Stimulated activated CD4-positive, alpha-beta T cell treated with anti-CD3 and anti-CD28 coated beads, TNF-alpha, amount 100 ng/mL, for 1 hour (primary cell): ENCODE results near the gene NR2F1-AS1.

Source experiments
- DNase-seq, 3 donors: peaks; one replicate each; pipeline ENCODE4 v3.0.0-alpha.2; 2020; ENCODE audit warnings: low read depth in 3 of 3, low spot score in 1 of 3

NR2F1-AS1 gene

DNA sequence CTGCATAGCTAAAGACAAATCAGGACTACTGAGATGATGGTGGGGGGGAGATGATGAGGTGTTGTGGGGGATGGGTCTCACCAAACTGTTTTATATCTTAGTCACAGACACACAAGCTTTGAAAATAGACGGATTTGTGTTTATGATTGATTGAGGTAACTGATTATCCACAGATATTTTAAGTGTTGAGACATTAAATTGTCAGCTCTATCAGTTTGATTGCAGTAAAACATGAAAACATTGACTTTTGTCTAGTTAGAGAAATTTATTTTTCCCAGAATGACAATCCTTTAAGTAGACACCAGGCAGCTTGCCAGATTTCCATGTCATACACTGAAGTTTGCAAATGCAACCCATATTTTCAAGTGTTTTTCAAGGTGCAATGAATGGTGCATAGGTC, 149.8 kb downstream of the NR2F1-AS1 start:
- no peak for DNase-seq

DNA sequence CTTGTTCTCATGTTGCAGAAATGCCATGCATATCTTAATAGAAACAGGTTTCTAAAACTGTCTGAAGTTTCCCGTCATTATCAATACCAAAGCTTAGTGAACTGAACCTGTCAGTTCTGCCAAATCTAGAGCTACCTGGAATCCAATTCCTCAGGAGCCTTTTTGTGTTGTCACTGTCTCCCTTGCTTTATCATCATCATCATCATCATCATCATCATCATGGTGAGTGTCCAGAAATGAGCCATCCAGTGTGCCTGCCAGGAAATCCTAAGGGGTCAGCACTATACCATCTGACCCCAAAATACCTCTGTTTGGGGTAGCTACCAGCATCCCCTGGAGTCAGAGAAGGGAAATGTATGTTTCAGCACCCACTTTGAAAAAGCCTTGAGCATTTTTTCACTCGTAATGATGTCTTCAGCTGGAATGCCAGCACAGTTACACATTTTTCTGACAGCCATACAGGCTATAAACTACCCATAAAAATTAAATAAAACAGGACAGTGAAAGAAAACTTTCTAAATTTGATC, 150.3 kb downstream of the NR2F1-AS1 start:
- DNase-seq = no peak

DNA sequence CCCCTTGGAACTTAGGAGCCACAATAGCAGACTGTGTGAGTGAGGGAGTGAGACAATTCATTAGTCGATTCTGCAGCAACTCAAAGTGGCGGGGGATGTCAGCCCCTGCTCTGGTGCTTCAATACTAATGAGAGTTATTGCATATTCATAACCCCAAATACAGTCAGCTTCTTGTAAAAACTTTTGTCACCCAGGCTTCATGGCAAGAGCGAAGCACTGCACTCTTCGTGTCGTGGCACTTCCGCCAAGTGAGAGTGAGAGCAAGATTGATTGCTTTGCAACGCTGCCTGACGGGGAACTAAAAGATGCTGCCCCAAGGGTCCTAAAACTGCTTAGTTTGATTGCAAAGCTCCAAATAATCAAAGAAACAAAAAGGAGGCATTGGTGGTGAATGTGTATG, 150.9 kb downstream of the NR2F1-AS1 start:
- DNase-seq = no peak

DNA sequence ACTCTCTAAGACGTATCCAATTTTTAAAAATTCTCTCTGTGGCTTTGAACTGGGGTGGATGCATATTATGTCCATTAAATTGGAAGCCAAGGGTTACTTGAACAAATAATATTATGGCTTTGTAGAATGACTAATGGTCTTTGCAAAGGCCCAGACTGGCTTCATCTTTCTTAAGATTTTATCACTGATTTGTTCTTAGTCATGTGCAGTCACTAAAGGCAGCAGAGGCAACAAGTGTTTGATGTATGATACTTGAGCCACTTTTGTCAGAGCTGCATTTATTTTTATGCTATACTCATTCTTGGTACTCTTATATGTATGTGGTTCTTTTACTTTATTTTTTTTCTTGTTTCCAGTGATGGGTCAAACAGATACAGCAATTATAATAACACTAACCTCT, 152.2 kb downstream of the NR2F1-AS1 start:
- no peak for DNase-seq

DNA sequence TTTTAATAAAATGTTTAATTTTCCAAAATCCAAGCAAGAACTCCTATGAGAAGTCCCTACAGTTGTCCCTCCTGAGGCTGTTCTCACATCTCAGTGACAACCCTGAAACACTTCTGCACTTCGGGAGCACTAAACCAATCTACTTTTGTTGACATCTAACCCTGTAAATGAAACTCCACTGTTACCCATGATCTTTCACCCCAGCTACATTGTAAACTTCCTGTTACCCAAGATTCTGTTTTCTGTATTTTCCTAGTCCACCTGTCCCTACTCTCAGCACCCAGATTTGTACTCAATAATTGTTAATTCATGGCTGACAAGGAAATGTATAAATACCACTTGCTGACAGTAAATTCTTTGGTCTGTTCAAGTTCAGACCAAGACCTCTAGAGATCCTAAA, 153.7 kb downstream of the NR2F1-AS1 start:
- no peak for DNase-seq

DNA sequence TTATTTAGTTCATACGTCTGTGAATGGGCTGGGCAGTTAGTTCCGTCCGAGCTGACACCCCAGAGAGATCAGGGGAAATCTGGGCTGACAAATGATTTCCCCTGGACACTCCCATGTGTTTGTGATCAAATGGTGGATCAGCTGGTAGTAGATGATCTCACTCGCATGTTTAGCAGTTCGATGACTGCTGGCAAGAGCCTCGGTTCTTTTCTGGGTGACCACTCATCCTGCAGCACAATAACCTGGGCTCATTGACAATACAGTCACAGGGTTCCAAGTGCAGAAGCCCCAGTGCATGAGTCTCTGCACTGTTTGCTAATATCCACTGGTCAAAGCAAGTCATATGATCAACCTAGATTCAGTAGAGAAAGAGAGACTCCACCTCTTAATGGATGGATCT, 155.9 kb downstream of the NR2F1-AS1 start:
- DNase-seq = no peak

DNA sequence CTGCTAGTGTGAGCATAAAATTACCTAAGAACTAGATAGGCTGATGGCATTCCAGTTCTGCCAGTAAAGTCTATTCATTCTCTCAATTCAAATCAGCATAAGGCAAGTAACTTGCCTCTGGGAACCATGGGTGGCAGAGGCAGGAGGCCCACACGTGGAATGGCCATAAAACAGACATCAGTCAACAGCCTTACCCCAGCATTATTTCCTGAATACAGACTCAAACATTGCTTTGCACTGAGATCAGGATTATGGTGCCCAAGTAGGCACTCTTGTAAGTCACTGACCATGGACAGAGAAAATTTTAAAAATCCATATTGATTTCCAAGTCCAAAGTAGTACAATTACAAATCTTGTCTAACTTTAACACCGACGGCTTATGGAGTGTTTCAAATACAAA, 157.7 kb downstream of the NR2F1-AS1 start:
- DNase-seq = no peak

DNA sequence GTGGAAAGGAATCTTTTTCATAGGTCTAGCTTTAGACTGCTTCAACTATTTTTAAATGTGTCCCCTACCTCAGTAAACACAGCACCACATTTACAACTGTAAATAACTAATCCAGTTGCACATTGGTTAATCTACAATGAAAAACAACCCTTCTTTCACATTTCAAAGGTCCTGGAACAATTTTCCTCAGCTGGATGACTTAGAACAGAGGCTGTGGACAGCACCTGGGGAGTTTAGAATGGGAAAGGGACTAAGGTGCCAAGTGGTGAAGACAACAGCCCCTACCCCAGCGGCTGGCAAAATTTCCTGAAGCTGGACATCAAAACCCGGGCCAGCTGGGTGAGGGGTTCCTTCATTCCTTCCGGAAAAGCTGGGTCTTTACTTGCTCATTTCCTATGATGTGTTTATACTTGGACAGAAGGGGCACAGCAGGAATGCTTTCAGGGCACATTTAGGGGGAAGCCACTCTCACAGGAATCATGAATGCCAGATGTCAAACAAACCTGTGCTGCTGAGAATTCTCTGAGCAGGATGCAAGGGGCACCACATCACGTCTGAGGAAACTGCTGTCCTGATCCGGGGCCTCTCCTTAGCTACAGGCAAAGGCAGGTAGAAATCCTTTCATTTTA, 158.3 kb downstream of the NR2F1-AS1 start:
- no peak for DNase-seq

DNA sequence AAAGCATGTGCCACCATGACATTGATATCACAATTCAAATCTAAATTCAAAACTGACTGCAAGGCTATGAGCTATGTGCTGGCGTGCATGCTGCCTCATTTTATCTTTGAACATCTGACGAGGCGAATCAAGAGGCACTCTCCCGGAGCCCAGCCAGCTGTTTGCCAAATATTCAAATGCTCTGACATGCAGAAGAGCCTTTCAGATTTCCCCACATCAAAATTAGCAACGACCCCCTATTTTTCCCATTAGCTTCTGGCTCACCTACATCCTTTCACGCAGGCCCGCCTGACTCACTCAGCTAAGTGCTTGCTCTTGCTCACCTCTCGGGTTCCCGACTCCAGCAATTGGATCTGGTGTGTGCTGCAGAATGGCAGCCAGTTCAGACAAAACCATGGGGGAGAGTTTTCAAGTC, 159.0 kb downstream of the NR2F1-AS1 start:
- no peak for DNase-seq

DNA sequence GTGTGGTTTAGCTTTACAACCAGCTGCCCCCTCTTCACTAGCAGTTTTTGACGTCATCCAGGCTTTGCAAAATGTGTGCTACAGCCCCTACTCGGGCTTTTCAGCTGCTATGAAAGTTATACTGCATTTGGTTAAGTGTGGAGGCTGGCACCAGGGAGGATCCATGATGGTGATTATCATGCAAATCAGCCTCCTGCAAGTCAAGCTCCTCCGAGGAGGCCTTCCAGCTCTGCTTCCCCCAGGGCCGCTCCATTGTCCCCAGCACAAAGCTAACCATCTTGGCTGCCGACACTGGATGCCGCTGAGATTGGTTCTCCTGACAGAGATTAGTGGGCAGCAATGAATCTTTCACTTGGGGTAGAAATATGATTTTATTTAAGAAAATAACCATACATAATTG, 159.6 kb downstream of the NR2F1-AS1 start:
- DNase-seq = no peak

DNA sequence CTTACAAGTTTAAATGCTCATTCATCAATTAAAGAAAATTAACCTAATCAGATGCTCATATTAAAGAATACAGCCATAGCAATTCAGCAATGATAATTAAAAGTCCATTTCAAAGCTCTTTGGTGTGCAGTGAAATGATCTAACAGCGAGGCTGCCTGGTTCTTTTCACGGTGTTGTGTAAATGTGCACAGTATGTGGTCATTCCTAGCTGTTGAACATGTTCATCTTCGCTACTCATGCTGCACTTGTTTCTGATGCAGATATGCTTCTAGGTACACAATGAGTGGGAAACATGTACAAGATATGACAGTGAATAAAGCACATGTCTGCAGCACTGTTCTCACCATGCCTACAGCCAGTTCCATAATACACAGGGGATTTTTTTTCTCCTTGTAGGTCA, 163.5 kb downstream of the NR2F1-AS1 start:
- no peak for DNase-seq

DNA sequence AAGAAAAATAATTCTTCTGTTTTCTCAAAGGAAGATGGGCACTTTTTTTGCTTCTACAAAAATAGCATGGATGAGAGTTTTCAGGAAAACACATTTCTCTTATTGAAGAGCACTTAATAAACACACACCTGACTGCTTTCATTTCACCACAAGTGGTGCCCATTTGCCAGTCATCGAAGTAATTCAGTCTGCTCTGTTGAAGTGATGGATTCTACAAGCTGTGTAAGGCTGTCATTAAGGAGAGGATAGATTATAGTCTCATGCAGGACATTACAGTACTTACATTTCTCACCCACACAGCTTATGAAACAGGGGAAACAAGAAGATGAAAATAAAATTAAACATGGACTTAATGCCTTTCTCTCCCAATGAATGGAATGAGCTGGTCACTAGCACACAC, 165.2 kb downstream of the NR2F1-AS1 start:
- no peak for DNase-seq

DNA sequence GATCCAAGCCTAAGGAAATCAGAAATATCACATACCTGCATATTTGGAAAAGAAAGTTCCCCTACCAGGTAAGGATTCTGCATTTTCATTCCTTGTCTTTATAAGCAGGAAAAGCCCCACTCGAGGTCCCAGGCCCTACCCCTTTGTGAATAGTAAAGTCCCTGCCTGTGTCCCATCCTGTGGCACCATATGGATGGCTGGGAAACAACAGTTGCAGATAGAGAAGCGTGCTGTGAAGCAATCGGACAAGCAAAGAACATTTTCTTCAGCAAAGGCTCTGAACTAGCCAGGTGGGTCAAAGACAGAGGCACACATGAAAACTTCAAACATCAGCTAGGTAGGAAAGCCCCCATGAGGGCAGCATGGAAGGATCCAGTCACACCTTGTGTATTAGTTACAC, 169.3 kb downstream of the NR2F1-AS1 start:
- DNase-seq = no peak

DNA sequence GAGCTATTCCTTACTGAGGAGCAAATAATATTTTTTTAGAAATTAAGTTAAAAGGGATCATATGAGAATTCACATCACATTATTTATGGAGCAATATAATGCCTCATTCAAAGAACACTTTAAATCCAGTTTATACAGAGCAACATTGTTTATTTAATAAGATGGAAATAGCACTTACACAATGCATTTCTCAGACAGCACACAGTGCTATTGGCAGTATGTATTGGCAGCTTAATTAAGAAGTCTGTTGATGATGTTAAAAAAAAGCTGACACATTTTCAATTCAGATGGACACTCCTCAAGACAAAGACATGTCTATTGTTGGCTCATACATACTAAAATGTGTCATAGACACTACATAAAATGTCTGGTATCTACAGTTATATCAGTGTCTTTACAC, 171.3 kb downstream of the NR2F1-AS1 start:
- no peak for DNase-seq

DNA sequence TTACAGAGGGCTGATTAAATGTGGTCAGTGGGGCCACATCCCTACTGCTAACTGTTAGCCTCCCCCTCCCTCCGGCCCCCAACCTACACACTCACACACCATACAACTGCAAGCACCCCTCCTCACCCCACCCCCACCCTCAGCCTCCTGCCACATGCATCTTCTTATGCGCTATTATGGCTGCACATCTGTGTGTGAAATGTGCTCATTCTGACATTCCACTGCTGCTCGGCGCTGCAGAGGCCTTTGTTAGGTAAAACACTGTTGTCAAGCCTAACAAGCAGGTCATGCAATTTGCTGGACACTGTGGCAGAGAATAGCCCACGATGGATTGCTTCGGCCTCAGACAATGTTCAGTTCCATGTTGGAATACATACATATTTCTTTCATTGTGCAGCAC, 173.6 kb downstream of the NR2F1-AS1 start:
- DNase-seq = no peak

DNA sequence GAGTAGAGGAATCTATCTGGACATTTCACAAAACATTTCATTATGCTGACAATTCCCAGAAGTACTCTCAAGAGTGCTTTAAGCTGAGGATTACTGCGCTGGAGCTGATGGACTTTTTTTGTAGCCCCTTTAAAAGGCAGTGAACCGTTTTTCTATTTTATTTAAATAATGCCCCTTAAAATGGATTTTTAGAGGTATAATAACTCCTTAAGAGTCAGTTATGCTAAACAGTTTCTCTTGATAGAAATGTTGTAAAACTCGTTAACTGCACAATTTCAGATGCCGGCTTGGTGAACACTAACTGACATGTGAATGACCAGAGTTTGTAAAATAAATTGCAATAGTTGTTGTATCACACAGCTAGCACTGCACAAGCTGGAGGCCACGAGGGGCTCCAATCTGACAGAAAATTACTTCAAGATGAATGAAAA, 174.0 kb downstream of the NR2F1-AS1 start:
- DNase-seq = no peak

DNA sequence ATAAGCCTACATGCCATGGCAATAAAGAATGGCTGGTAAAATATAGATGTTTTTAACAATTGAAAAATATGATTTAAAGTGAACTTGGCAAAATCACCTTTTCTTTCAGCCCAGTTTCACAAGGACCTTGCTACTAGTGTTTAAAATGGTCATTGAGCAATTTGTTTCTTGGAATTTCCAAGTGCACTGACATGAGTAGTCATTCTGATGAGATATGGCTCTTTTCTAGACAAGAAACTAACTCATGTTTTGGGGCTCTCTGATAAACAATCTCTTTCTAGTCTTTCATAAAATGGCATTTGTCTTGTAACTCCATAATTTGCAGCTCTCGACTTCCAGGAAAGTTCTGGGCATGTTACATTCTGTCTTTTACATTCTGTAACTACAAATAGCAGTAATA, 176.8 kb downstream of the NR2F1-AS1 start:
- no peak for DNase-seq

DNA sequence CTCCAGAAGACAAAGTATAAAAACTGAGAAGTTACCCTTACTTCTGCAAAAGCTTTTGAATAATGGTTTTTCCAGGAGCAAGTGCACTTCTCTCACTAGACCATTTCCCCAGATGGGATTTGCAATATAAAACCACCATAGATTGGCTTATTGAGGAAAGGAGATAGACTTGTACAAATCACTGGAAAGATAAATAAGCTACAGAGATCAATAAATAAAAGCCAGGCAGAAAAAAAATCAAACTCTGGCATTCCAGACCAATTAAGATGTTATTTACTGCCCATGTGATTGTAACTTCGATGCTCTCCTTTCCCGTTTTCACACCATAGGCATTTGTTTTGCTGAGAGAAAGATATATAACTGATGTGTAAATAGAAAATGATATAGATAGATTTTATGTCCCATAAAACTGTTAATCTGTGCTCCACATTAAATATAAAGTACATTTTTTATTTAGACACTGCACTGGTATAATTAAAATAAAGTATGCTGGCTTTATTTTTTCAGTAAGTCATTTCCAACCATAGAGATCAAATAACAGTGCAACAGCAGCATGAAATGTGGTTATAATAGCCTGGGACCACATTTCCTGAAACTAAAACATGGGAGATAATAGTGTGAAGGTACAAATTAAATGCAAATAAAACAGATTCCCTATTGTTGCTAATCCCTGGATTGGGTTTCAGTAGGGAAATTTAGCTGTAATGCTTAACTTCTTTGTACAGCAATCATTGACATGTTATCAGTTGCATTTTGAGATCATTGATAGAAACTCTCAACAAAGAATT, 177.7 kb downstream of the NR2F1-AS1 start:
- no peak for DNase-seq

DNA sequence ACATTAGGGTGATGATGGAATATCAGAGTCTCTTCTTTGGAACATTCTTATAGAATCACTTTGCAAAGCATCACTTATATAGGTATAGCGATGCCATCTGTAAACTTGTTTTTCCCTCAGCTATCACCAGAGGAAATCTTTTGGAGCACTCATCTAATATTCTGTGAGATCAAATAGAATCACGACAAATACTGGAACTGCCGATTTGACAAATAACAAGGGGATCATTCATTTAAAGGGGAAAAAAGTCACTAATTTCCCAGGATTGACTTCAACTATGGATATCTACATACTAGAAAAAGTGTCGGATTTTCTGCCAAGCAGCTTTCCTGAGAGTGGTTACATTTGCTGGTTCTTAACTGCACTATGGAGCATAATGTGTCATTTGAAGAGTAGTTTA, 178.6 kb downstream of the NR2F1-AS1 start:
- no peak for DNase-seq

DNA sequence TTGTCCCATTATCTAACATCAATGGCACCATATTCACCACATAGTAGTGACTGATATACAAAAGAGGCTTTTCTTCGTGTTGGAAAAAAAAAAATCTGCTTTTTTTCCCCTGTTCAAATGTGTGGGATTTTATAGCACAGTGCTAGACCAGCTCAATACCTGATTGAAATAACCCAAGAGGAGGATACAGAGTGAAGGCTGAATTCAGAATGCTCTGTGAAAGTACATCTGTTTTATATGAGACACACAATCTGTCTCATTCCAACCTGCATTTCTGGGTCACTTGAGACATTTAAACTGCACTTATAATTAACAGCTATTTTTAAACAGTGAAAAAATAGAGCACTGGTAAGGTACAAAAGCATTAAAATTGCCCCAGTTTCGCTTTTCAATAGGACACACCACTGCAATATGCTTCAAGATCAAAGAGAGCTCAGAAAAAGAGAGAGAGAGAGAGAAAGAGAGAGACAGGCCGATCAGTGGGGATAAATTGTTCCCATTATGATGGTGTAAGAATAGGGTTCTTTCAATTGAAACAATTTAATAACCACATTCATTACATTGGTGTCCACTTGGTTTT, 179.3 kb downstream of the NR2F1-AS1 start:
- DNase-seq = no peak

DNA sequence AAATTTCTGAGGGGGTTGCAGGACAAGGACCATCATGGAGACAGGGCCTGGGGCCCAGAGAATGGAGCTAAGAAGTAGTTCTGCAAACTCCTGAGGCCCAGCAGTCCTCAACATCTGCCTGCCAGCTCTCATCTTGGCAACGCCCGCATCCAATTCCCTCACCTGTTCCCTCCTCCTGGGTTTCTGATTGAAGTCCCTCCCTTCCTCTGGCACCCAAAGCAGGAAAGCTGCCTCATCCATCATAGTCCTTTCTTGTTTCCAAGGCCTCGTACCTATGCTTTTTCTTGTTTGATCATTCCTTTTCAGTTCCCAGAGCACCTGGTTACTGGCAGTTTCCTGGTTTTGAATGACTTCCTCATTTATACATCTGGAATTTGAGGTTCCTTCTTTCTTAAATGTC, 181.3 kb downstream of the NR2F1-AS1 start:
- DNase-seq = no peak

DNA sequence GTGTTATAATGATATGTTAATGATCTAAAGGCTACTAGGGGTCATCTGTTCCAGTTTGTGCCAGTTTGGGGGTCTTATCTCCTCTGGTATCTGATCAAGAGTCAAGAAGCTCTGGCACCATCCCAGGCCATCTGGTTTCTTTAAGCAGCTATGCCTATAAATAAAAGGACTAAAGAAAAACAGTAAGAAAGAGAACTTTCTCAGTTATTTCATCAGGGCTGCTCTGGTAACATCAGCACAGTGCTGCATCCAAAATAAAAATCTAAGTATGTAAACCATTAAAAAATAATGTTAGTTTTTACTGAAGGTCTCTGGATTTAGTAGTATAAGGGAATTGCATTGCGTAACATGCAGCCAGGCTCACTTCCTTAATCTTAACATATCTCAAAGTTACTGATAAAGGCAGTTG, 185.0 kb downstream of the NR2F1-AS1 start:
- no peak for DNase-seq
